MM.1S (cell line): ENCODE measurements around the gene EPS8L2.

Source experiments
- EZH2 ChIP-seq: fragments of 300-600 bp; sonication (generic); optimal IDR thresholded peaks from 2 replicates; pipeline ENCODE3; 2017; ENCODE audit warnings: low read depth, mild to moderate bottlenecking, antibody characterized with exemption, low read length, mixed read lengths
- TF ChIP-seq, protein P1 (sequence below): fragments of 300-600 bp; sonication (generic); IDR thresholded peaks from 2 replicates; pipeline ENCODE4 v1.5.1; 2016; ENCODE audit warnings: antibody characterized with exemption, low read length, mixed read lengths

DNA sequence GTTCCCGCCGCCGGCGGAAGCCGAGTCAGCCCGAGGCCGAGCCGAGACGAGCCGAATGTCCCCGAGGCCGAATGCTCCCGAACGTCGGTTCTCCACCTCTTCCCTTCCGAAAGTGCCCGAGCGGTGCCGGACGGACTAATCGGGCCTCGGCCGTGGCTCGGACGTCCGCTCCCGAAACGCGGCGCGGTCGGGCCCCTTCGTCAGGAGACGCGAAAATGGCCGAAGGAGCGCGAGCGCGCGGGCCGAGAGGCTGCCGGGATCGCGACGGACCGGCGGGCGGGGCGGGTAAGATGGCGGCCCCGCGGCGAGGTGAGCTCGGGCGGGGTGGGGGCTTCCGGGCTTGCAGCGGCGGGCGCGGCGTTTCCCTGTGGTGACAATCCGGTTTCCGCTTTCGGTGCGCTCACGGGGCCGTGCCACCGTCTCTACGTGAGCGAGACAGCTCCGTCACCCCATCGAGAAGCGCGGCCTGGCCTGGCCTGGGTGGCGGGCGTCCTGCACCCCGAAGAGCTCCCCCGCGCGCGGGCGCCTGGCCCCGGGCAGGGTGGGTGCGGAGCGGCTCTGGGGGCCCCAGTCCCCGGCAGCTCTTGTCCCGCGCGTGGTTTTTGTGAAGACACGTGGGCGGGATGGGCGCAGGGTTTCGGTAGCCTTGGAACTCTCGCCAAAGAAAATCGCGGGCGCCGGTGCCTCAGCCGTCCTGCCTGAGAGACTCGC lies 10.3 kb upstream of the EPS8L2 start, which contains the start of gene TMEM80:
- TF ChIP-seq, protein P1, sequence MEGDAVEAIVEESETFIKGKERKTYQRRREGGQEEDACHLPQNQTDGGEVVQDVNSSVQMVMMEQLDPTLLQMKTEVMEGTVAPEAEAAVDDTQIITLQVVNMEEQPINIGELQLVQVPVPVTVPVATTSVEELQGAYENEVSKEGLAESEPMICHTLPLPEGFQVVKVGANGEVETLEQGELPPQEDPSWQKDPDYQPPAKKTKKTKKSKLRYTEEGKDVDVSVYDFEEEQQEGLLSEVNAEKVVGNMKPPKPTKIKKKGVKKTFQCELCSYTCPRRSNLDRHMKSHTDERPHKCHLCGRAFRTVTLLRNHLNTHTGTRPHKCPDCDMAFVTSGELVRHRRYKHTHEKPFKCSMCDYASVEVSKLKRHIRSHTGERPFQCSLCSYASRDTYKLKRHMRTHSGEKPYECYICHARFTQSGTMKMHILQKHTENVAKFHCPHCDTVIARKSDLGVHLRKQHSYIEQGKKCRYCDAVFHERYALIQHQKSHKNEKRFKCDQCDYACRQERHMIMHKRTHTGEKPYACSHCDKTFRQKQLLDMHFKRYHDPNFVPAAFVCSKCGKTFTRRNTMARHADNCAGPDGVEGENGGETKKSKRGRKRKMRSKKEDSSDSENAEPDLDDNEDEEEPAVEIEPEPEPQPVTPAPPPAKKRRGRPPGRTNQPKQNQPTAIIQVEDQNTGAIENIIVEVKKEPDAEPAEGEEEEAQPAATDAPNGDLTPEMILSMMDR = no peak
- TF ChIP-seq EZH2 = no peak
